HG03066 (cell line): ENCODE data around the gene ZDHHC18.

Source experiments
- ATAC-seq: cut with Tn5 transposase; IDR thresholded peaks from one replicate; pipeline ENCODE4 v1.9.1; 2021; ENCODE audit warnings: low read depth; ENCODE audit not compliant: unreplicated experiment

The ZDHHC18 gene

DNA sequence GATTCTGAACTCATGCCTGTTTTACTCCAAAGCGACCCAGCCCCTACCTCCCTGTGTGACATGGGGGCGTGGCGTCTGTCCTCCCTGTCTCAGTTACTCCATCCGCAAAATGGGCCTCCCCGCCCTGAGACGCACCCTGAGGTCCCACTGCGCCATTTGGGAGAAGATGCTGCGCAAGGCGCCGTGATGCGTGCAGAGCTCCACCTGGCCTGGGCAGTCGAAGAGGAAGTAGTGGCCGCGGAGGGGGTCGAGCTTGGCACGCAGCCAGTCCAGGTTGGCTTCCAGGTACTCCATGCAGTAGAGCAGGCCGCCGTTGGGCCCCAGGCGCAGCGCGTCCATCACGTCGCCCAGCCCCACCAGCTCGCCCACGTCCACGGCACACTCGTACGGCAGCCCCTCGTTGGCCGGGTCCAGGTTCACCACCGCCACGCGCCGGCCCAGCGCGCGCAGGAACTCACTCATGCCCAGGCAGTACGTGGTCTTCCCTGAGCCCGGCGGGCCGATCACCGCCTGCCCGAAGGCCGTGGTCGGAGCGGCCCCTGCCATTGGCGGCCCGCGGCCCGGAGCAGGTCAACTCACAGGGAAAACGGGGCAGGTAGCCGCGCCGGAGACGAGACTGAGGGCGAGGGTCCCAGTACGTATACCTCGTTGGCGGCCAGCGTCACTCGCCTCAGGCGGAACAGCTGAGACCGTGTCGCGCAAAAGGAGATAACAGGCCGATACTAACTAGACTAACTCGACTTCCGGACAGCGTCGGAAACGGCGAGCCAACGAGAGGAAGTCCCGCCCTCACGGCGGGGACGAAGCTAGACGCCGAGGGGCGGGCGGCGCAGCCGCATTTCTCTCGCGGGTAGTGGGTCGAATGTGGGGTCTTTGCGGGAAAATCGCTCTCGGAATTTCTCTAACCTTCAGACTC, 63.3 kb downstream of the ZDHHC18 start, which contains the start of gene GPN2:
Gene GPN2, minus strand, starts transcription at position 733 of the 916 bp plus-strand sequence. Its CDS starts 187 bp downstream, at position 546.
- peak; percentile 92 for ATAC-seq

DNA sequence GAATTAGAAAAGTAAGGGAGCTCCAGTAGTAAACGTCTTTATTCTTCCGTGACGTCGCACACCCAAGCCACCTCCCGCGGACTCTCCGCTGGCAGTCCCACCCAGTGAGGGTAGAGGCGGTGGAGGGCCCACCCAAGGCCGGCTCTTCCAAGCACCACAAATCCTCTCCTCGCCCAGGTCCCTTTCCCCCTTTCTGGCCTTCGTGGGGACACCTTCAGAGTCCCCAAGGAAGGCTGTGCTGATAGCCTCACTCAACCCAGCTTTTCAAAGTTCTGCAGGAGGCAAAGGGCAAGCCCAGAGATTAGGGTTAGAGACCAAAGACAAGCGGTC, 63.9 kb downstream of the ZDHHC18 start:
- ATAC-seq = peak; percentile 23

DNA sequence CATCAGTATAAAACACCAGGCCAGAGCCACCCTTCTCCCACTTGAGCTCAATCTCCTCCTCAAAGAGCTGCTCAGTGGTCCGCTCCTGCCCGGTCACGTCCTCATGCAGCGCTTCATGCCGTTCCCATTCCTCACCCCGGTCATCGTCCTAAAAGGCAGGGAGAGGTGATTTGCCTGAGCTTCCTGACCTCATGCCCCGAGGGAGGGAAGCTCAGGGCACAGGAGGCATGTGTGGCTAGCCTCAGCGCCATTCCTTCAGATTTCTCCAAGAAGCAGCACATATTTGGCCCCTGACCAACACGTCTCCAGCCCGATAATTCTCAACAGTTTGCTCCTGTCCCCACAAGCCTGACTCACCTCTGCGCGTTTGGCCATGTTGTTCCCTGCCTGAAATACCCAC, 67.8 kb downstream of the ZDHHC18 start:
- ATAC-seq = no peak

DNA sequence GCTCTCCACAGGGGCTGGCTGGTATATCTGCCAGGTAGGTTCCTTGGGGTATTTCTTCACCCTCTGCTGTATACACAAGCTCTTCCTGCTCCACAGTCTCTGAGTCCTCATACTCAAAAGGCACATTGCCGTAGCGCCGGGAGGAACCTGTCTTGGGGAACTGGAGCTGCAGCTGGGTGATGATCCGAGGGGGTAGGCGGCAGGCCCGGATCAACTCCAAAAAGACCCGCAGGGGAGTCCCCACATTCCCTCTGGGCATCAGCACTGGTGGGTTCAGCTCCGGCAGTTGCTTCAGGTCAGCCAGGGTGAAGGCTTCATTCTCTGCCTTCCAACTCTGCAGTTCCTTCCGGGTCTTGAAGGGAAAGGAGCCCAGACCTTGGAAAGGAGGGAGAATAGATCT, 70.9 kb downstream of the ZDHHC18 start:
- no peak for ATAC-seq

DNA sequence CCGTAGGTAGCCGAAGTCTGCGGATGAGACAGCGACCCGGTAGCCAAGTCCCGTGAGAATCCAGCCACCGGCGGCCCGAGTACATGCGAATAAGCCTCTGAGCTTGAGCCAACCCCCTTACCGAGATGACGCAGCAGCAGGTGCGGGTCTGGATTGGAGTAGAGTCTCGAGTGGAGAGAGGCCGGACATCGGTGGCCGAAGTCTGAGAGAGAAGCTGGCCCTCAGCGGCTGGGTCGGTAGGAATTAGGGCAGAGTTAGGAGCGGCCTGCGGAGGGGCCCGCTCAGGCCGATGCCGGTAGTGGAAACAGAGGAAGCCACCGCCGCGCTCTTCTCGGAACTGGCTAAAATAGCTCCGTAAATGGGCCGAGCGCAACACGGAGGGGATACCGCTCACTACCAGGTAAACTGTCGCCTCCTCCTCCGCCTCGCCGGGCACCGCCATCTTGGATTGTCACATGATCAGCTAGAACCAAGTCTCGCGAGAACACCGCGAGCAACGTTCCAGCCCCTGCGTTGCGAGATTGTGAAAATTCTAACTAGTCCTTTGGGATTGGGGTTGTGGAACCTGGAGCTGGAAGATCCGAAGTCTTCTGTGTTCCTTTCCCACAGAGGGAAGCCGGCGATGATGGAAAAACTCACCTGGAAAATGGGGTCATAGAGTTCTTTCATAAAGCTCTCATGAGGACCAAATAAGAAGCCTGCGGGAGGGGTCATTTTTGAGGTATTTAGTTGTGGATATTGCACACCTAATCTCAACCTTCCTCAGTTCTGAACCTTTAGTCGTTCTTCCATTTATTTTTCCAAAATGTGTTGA, 73.7 kb downstream of the ZDHHC18 start, which contains the start of gene GPATCH3:
Gene GPATCH3, minus strand, starts transcription at position 467 of the 814 bp plus-strand sequence. Its CDS starts 25 bp downstream, at position 442.
- ATAC-seq = peak; percentile 76

DNA sequence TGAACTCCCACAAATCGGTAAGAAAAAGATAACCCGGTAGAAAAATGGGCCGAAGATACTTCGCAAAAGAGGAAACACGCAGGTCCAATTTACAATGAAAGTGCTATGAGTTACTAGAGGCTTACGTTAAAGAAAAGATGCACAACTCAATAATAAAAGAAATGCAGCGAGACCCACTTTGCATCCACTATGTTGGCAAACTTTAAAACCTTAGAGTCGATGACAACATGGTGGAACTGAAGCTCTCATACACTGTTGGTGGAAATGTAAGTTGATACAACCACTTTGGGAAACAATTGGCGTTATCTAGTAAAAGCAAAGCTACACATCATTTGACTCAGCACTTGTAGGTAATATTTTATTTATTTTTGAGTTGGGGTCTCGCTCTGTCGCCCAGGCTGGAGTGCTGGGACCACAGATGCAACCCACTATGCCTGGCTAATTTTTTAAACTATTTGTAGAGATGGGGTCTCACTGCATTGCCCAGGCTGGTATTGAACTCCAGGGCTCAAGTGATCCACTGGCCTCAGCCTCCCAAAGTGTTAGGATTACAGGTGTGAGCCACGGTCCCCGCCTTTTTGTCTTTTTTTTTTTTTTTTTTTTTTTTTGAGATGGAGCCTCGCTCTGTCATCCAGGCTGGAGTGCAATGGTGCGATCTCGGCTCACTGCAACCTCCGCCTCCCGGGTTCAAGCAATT, 74.5 kb downstream of the ZDHHC18 start:
- ATAC-seq = no peak
